GM11168 (cell line): ENCODE measurements around the gene SLC30A2.

Source experiments
- in situ Hi-C: fragments of 300-500 bp; cut with MboI; formaldehyde crosslinking; loops from one replicate; pipeline ENCODE4 v1.12.0; 2022; ENCODE audit warnings: low sequenced_read_pairs; ENCODE audit not compliant: unreplicated experiment

SLC30A2 gene

GRCh38 chr1:26070963-26071342 is 25.0 kb upstream of the SLC30A2 start:
- in situ Hi-C loops, result no loop called here

GRCh38 chr1:26070296-26070962 is 24.5 kb upstream of the SLC30A2 start:
- in situ Hi-C loops, result no loop called here

- in situ Hi-C loops, result no loop called here
These were observed 24.0 kb upstream of the SLC30A2 start for GRCh38 chr1:26069941-26070295.

GRCh38 chr1:26067432-26067911 is 21.6 kb upstream of the SLC30A2 start, which contains the start of gene TRIM63:
TRIM63 (minus strand) TSS chr1:26067630; CDS start chr1:26067494, 136 bp downstream.
- in situ Hi-C loops, result no loop called here

GRCh38 chr1:26066857-26067256 is 20.9 kb upstream of the SLC30A2 start:
- in situ Hi-C loops, result no loop called here

- in situ Hi-C loops, result no loop called here
These were observed 20.2 kb upstream of the SLC30A2 start for GRCh38 chr1:26066160-26066559.

GRCh38 chr1:26064553-26064952 is 18.6 kb upstream of the SLC30A2 start:
- in situ Hi-C loops, result no loop called here

- in situ Hi-C loops, result no loop called here
These were observed 15.1 kb upstream of the SLC30A2 start for GRCh38 chr1:26060832-26061574.

GRCh38 chr1:26059906-26060305 is 14.0 kb upstream of the SLC30A2 start:
- in situ Hi-C loops, result no loop called here

- in situ Hi-C loops, result no loop called here
These were observed 12.2 kb upstream of the SLC30A2 start for GRCh38 chr1:26058052-26058595.

- in situ Hi-C loops, result no loop called here
These were observed 11.3 kb upstream of the SLC30A2 start for GRCh38 chr1:26057189-26057588.

GRCh38 chr1:26055041-26055440 is 9.1 kb upstream of the SLC30A2 start:
- in situ Hi-C loops, result no loop called here

GRCh38 chr1:26053718-26054560 is 8.0 kb upstream of the SLC30A2 start:
- in situ Hi-C loops, result no loop called here

- in situ Hi-C loops, result no loop called here
These were observed 4.3 kb upstream of the SLC30A2 start for GRCh38 chr1:26050248-26050640.

- in situ Hi-C loops, result no loop called here
These were observed 3.8 kb upstream of the SLC30A2 start for GRCh38 chr1:26049531-26050247.

- in situ Hi-C loops, result no loop called here
These were observed 1.5 kb upstream of the SLC30A2 start for GRCh38 chr1:26047278-26047874.

- in situ Hi-C loops, result no loop called here
These were observed 553 bp upstream of the SLC30A2 start for GRCh38 chr1:26046246-26047095.

GRCh38 chr1:26044971-26045721 is 772 bp downstream of the SLC30A2 start:
- in situ Hi-C loops, result loop anchor here (5.0 kb wide), 1 partner anchor 32 kb away; no protein-coding TSS in a partner anchor
